CD14-positive monocyte (primary cell): ENCODE results near the gene GBA3. TPM values are rescaled to one million over a fixed set of nuclear protein-coding genes. Genes with fewer than 3 reads are reported as not detected.

Source experiments
- DNase-seq, 3 donors: peaks; one replicate each; pipeline ENCODE4 v3.0.0-alpha.2; 2011 to 2022
- H2AFZ ChIP-seq: 2 replicates; pipeline ENCODE4 v1.6.0; 2012; ENCODE audit warnings: mild to moderate bottlenecking, low read depth, low read length, inconsistent platforms; ENCODE audit not compliant: insufficient read depth, poor library complexity, severe bottlenecking
- H3K27ac ChIP-seq, 2 donors: 1 replicate in 1 of 2; 2 replicates in 1 of 2; pipeline ENCODE4 v1.5.1; 2012 to 2013; ENCODE audit warnings: low read length in 2 of 2, control low read depth in 1 of 2, inconsistent platforms in 1 of 2, low read depth in 1 of 2, mild to moderate bottlenecking in 1 of 2
- H3K27me3 ChIP-seq, 2 donors: one replicate each; pipeline versions ENCODE4 v1.6.0 to v1.6.1; 2011 to 2013; ENCODE audit warnings: low read length in 2 of 2; ENCODE audit not compliant: control insufficient read depth in 2 of 2, insufficient read depth in 2 of 2
- H3K36me3 ChIP-seq, 2 donors: replicated peaks in 1 of 2; 1 replicate in 1 of 2; 2 replicates in 1 of 2; pipeline versions ENCODE4 v1.5.1 to v1.6.1; 2012 to 2013; ENCODE audit warnings: low read length in 2 of 2, control low read depth in 1 of 2, inconsistent platforms in 1 of 2, mild to moderate bottlenecking in 1 of 2; ENCODE audit not compliant: insufficient read depth in 2 of 2, control insufficient read depth in 1 of 2
- H3K4me1 ChIP-seq, 2 donors: 1 replicate in 1 of 2; 2 replicates in 1 of 2; pipeline versions ENCODE4 v1.5.1 to v1.6.1; 2012 to 2013; ENCODE audit warnings: low read length in 2 of 2, control low read depth in 1 of 2, inconsistent platforms in 1 of 2, mild to moderate bottlenecking in 1 of 2, moderate library complexity in 1 of 2; ENCODE audit not compliant: insufficient read depth in 2 of 2, control insufficient read depth in 1 of 2
- H3K4me2 ChIP-seq: replicated peaks from 2 replicates; pipeline ENCODE3; 2012; ENCODE audit warnings: low read length, moderate library complexity, mild to moderate bottlenecking; ENCODE audit not compliant: poor library complexity, severe bottlenecking; ENCODE audit errors: extremely low read depth
- H3K4me3 ChIP-seq, 3 experiments: fragments of 200-600 bp in 1 of 3; sonication (generic) in 1 of 3; replicated peaks in 1 of 3; 1 replicate in 2 of 3; 2 replicates in 1 of 3; pipeline ENCODE4 v1.5.1; 2011 to 2013; ENCODE audit warnings: low read length in 3 of 3, mild to moderate bottlenecking in 3 of 3, control low read depth in 2 of 3, low read depth in 2 of 3, inconsistent platforms in 1 of 3, moderate library complexity in 1 of 3
- H3K79me2 ChIP-seq: 2 replicates; pipeline ENCODE4 v1.6.0; 2012; ENCODE audit warnings: mild to moderate bottlenecking, control low read depth, inconsistent platforms, low read length, moderate library complexity; ENCODE audit not compliant: insufficient read depth
- H3K9ac ChIP-seq: 2 replicates; pipeline ENCODE4 v1.6.0; 2017; ENCODE audit warnings: low read length, mild to moderate bottlenecking; ENCODE audit not compliant: insufficient read depth, poor library complexity, severe bottlenecking
- H3K9me3 ChIP-seq, 2 donors: replicated peaks in 1 of 2; 1 replicate in 1 of 2; 2 replicates in 1 of 2; pipeline versions ENCODE4 v1.5.1 to v1.6.1; 2012 to 2013; ENCODE audit warnings: low read length in 2 of 2, control low read depth in 1 of 2; ENCODE audit not compliant: control insufficient read depth in 1 of 2, insufficient read depth in 1 of 2
- H4K20me1 ChIP-seq: 2 replicates; pipeline ENCODE4 v1.6.0; 2012; ENCODE audit warnings: mild to moderate bottlenecking, low read length, control low read depth, moderate library complexity; ENCODE audit not compliant: insufficient read depth
- H3K27ac Mint-ChIP-seq, 7 donors: one replicate each; pipeline ENCODE4 v1.8.0; 2020; ENCODE audit warnings: mild to moderate bottlenecking in 7 of 7, mixed read lengths in 7 of 7, moderate library complexity in 6 of 7, inconsistent platforms in 2 of 7
- H3K27me3 Mint-ChIP-seq, 3 donors: one replicate each; pipeline ENCODE4 v1.8.0; 2021 to 2022; ENCODE audit warnings: low read depth in 3 of 3, mild to moderate bottlenecking in 3 of 3, mixed read lengths in 3 of 3, moderate library complexity in 3 of 3, inconsistent platforms in 1 of 3
- H3K36me3 Mint-ChIP-seq, 2 donors: one replicate each; pipeline ENCODE4 v1.8.0; 2020; ENCODE audit warnings: mixed read lengths in 2 of 2, inconsistent platforms in 1 of 2, mild to moderate bottlenecking in 1 of 2
- H3K4me1 Mint-ChIP-seq: one replicate; pipeline ENCODE4 v1.8.0; 2020; ENCODE audit warnings: mild to moderate bottlenecking, mixed read lengths
- H3K4me3 Mint-ChIP-seq, 2 donors: one replicate each; pipeline ENCODE4 v1.8.0; 2020; ENCODE audit warnings: mild to moderate bottlenecking in 2 of 2, mixed read lengths in 2 of 2, moderate library complexity in 1 of 2
- H3K9me3 Mint-ChIP-seq, 7 donors: one replicate each; pipeline ENCODE4 v1.8.0; 2020 to 2022; ENCODE audit warnings: mixed read lengths in 7 of 7, mild to moderate bottlenecking in 6 of 7, moderate library complexity in 6 of 7, inconsistent platforms in 2 of 7
- WGBS: methylation state at CpG from one replicate; pipeline ENCODE4 v1.1.5; 2013; ENCODE audit warnings: missing lambda C conversion rate; ENCODE audit not compliant: insufficient coverage; 5-methylcytosine and 5-hydroxymethylcytosine counted together
- intact Hi-C, 2 donors: fragments of 100-400 bp; cut with micrococcal nuclease; formaldehyde crosslinking; loops; one replicate each; pipeline versions ENCODE4 v1.15.0 to v1.15.1; 2023
- polyA plus RNA-seq, 3 donors: library from polyadenylated mRNA; depleted of rRNA in 1 of 3; unstranded in 2 of 3; stranded (reverse) in 1 of 3; fragments of 300-500 nt in 2 of 3; fragments of >200 nt in 1 of 3; fragmentation: Illumina TruSeq in 2 of 3; gene quantifications; 1 replicate in 2 of 3; 2 replicates in 1 of 3; pipeline ENCODE4 v1.2.3, GENCODE V29; 2012 to 2021
- TF ChIP-seq, protein P1 (sequence below): fragments of 200-600 bp; IDR thresholded peaks from one replicate; pipeline ENCODE4 v1.8.0; 2022; ENCODE audit warnings: antibody characterized with exemption, mild to moderate bottlenecking

The GBA3 gene
- polyA plus RNA-seq, 3 donors = not detected

DNA sequence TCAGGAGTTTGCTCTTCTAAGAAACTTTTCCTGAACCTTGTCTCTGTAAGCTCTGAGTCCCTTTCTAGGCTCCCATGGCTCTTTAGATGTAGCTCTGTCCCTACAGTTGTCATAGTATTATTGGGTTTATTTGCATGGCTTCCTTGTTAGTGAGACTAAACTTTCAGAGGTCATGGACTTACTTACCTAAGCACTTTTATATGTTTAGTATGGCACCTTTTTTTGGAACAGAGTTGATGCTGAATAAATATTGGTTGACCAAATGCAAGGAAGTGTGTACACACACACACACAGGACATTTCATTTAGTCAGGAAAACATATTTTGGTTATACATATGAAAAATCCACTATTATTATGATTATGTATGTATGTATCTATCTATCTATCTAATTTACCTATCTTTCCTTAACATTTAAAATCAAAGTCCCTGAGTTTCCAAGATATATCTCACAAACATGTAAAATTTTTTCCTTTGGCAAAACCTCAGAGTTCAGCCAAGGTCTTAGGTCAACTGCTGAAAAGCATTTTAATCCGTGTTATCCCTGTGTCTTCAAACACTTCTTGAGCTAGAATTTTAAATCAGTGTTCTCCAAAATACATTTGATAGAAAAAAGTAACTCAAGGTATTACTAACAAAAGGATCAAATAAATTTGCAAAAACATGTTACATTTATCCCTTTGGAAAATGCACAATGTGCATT lies 47.1 kb upstream of the GBA3 start:
- intact Hi-C loops = no loop called here
- Histone ChIP-seq H3K79me2 (no peaks in the 10 kb centered on the region), H3K36me3 (no peaks in the 10 kb centered on the region), H3K9me3 (no peaks in the 10 kb centered on the region), H3K4me2 (no peak overlapping the region), H4K20me1 (no peaks in the 10 kb centered on the region), H2AFZ (no peak overlapping the region), H3K27me3 (no peaks in the 10 kb centered on the region), H3K9ac (no peak overlapping the region), H3K27ac (no peak overlapping the region), H3K4me1 (no peaks in the 10 kb centered on the region), H3K4me3 (no peak overlapping the region)
- no peaks in the 10 kb centered on the region for H3K4me1 Mint-ChIP-seq
- WGBS = no CpG with 5 or more reads among the region's 1 CpG
- no peaks in the 10 kb centered on the region for H3K36me3 Mint-ChIP-seq
- H3K9me3 Mint-ChIP-seq = peaks cover 0 to 7% (median 2%) of the 10 kb centered on the region in 7 donors
- H3K27ac Mint-ChIP-seq = no peak overlapping the region
- DNase-seq = no peak
- peaks cover 0 to 2% (median 0%) of the 10 kb centered on the region in 3 donors for H3K27me3 Mint-ChIP-seq
- TF ChIP-seq, protein P1, sequence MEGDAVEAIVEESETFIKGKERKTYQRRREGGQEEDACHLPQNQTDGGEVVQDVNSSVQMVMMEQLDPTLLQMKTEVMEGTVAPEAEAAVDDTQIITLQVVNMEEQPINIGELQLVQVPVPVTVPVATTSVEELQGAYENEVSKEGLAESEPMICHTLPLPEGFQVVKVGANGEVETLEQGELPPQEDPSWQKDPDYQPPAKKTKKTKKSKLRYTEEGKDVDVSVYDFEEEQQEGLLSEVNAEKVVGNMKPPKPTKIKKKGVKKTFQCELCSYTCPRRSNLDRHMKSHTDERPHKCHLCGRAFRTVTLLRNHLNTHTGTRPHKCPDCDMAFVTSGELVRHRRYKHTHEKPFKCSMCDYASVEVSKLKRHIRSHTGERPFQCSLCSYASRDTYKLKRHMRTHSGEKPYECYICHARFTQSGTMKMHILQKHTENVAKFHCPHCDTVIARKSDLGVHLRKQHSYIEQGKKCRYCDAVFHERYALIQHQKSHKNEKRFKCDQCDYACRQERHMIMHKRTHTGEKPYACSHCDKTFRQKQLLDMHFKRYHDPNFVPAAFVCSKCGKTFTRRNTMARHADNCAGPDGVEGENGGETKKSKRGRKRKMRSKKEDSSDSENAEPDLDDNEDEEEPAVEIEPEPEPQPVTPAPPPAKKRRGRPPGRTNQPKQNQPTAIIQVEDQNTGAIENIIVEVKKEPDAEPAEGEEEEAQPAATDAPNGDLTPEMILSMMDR = no peak
- H3K4me3 Mint-ChIP-seq = no peak overlapping the region

DNA sequence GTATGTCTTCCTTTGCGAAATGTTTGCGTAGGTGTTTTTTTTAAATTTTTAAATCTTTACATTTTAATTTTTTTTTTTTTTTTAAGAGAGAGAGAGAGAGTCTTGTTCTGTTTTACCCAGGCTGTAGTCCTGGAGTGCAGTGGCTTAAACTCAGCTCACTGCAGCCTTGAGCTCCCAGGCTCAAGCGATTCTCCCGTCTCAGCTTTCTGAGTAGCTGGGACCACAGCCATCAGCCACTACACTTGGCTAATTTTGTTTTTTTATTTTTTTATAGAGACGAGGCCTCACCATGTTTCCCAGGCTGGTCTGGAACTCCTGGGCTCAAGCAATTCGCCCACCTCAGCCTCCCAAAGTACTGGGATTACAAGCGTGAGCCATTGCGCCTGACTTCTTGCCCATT lies 43.7 kb upstream of the GBA3 start:
- 100% methylated on average over 2 of the region's 8 CpGs for WGBS

More for the DNA sequence above, 43.7 kb upstream of the GBA3 start:
- Mint-ChIP-seq H3K36me3 (no peaks in the 10 kb centered on the region), H3K4me1 (no peaks in the 10 kb centered on the region), H3K9me3 (no peaks in the 10 kb centered on the region), H3K27me3 (peaks cover 0 to under 1% (median 0%) of the 10 kb centered on the region in 3 donors), H3K27ac (no peak overlapping the region), H3K4me3 (no peak overlapping the region)
- no peaks in the 10 kb centered on the region for H3K27me3 ChIP-seq
- intact Hi-C loops = no loop called here
- H4K20me1 ChIP-seq = no peaks in the 10 kb centered on the region
- DNase-seq = no peak
- no peak overlapping the region for H3K4me3 ChIP-seq
- H3K9ac ChIP-seq = no peak overlapping the region
- no peak overlapping the region for H3K27ac ChIP-seq
- no peaks in the 10 kb centered on the region for H3K9me3 ChIP-seq
- no peaks in the 10 kb centered on the region for H3K4me1 ChIP-seq
- H3K36me3 ChIP-seq = no peaks in the 10 kb centered on the region
- no peak overlapping the region for H2AFZ ChIP-seq
- H3K79me2 ChIP-seq = no peaks in the 10 kb centered on the region
- no peak overlapping the region for H3K4me2 ChIP-seq
- TF ChIP-seq, protein P1 = no peak
